Ovary (tissue), 9 donors: ENCODE results near the gene TNS1. TPM values are rescaled to one million over a fixed set of nuclear protein-coding genes. Genes with fewer than 3 reads are reported as not detected.

Source experiments
- DNase-seq, 5 donors: peaks; one replicate each; pipeline ENCODE4 v3.0.0-alpha.2; 2019 to 2020
- H3K27ac ChIP-seq, 2 donors: fragments of 200-600 bp; one replicate each; pipeline versions ENCODE4 v1.5.1 to v1.8.0; 2019 to 2022
- H3K27me3 ChIP-seq: fragments of 200-600 bp; one replicate; pipeline ENCODE4 v1.8.0; 2022
- H3K36me3 ChIP-seq: fragments of 200-600 bp; sonication (generic); one replicate; pipeline ENCODE4 v1.5.1; 2019
- H3K4me1 ChIP-seq: one replicate; pipeline ENCODE4 v1.8.1; 2013; ENCODE audit warnings: mild to moderate bottlenecking, moderate library complexity; ENCODE audit not compliant: insufficient read depth
- H3K4me3 ChIP-seq: fragments of 200-600 bp; sonication (generic); one replicate; pipeline ENCODE4 v1.5.1; 2017
- H3K9me3 ChIP-seq, 2 donors: fragments of 200-600 bp in 1 of 2; sonication (generic) in 1 of 2; one replicate each; pipeline versions ENCODE4 v1.5.1 to v1.8.1; 2013 to 2019; ENCODE audit warnings: mild to moderate bottlenecking in 1 of 2, moderate library complexity in 1 of 2
- CTCF ChIP-seq, 3 donors: fragments of 450-650 bp in 2 of 3; fragments of 200-600 bp in 1 of 3; IDR thresholded peaks; one replicate each; pipeline versions ENCODE4 v1.5.1 to v1.8.0; 2016 to 2022; ENCODE audit warnings: antibody characterized with exemption in 3 of 3, mild to moderate bottlenecking in 1 of 3
- EP300 ChIP-seq: sonication (generic); formaldehyde crosslinking; IDR thresholded peaks from one replicate; pipeline ENCODE4 v1.6.1; 2017; ENCODE audit warnings: antibody characterized with exemption
- POLR2A ChIP-seq: fragments of 450-650 bp; IDR thresholded peaks from one replicate; pipeline ENCODE4 v1.6.1; 2017; ENCODE audit warnings: antibody characterized with exemption, mild to moderate bottlenecking, moderate library complexity
- WGBS, 3 donors: extraction: QIAGEN DNeasy Blood & Tissue Kit in 1 of 3; methylation state at CpG; one replicate each; pipeline versions ENCODE4 v1.1.5 to v1.1.7; 2013 to 2017; 5-methylcytosine and 5-hydroxymethylcytosine counted together
- intact Hi-C, 4 donors: fragments of 100-400 bp; cut with DNase I; formaldehyde crosslinking; loops; one replicate each; pipeline versions ENCODE4 v1.11.0 to v1.15.1; 2022 to 2023
- microRNA-seq, 3 donors: library from miRNA; unstranded; fragments of <30 nt; microRNA quantifications; one replicate each; pipeline versions ENCODE4 to v1.2.0, GENCODE V29; 2019 to 2020
- polyA plus RNA-seq, 2 donors: library from polyadenylated mRNA; stranded (reverse); fragments of 200-250 nt in 1 of 2; fragments of 350-450 nt in 1 of 2; fragmentation: Illumina TruSeq in 1 of 2; extraction: RNeasy Lipid Tissue Mini Kit (QIAGEN cat#74804) in 1 of 2; gene quantifications; one replicate each; pipeline ENCODE4 v1.2.3, GENCODE V29; 2013 to 2014
- small RNA-seq: library from RNA; depleted of rRNA; stranded (forward); fragments of <200 nt; gene quantifications from one replicate; pipeline ENCODE3, GENCODE V24; 2016
- total RNA-seq, 7 donors: library from RNA; depleted of rRNA in 2 of 7; stranded (reverse); fragments of >200 nt in 2 of 7; fragmentation: NEBNext Ultra II Directional in 3 of 7; extraction: Animal tissue kit (Norgen Biotek cat#: 25700) in 3 of 7; gene quantifications; one replicate each; pipeline versions ENCODE4 v1.1.0 to v1.2.4, GENCODE V29; 2016 to 2023
- donor health status: DM: no; HTN: no; CAD: no; lungs with moderate emphysema.
- donor health status: DM: no; HTN: no; CAD: no.
- donor health status: Bipolar disorder and iron deficiency.
- donor health status: DM: yes; HTN: yes; CAD: no.
- donor health status: DM: no; HTN: no; CAD: no.
- donor health status: DM: yes; HTN: yes; CAD: no.

Gene TNS1
- total and polyA plus RNA-seq, 9 donors, result 140 to 568 (median 356) TPM

GRCh38 chr2:217751952-217752351, 250.8 kb downstream of the TNS1 start:
- H3K27ac ChIP-seq, result no peak overlapping the region
- intact Hi-C loops, result loop anchor here in 3 of 4 donors (10.0 kb wide), 4 partner anchors 1067 to 1237 kb away; no protein-coding TSS in a partner anchor
- 86 to 92% (median 88%) methylated on average over 1 of the region's 1 CpG for WGBS, 3 donors

GRCh38 chr2:217751192-217751591, 251.6 kb downstream of the TNS1 start:
- intact Hi-C loops, result loop anchor here in 3 of 4 donors (10.0 kb wide), 4 partner anchors 1066 to 1236 kb away; no protein-coding TSS in a partner anchor
- Histone ChIP-seq H3K4me1 (no peaks in the 10 kb centered on the region), H3K4me3 (no peak overlapping the region), H3K27me3 (no peaks in the 10 kb centered on the region), H3K27ac (no peak overlapping the region), H3K36me3 (no peaks in the 10 kb centered on the region), H3K9me3 (no peaks in the 10 kb centered on the region)
- TF ChIP-seq CTCF (IDR thresholded peaks at IDR 0.05) (no peak), EP300 (no peak), POLR2A (no peak)
- WGBS, 3 donors, result 89 to 94% (median 94%) methylated on average over 7 of the region's 7 CpGs
- DNase-seq, result no peak

More at GRCh38 chr2:217751952-217752351, 250.8 kb downstream of the TNS1 start:
- TF ChIP-seq EP300, result no peak
- TF ChIP-seq POLR2A, result no peak
- TF ChIP-seq CTCF (IDR thresholded peaks at IDR 0.05), result no peak
- H3K36me3 ChIP-seq, result no peaks in the 10 kb centered on the region
- no peaks in the 10 kb centered on the region for H3K9me3 ChIP-seq
- H3K4me3 ChIP-seq, result no peak overlapping the region
- H3K27me3 ChIP-seq, result no peaks in the 10 kb centered on the region
- DNase-seq, result no peak
- no peaks in the 10 kb centered on the region for H3K4me1 ChIP-seq

Small RNAs within 50 kb of the gene (microRNA-seq; reads per million reads assigned to microRNA genes)
- gene MIR6809, result 0 to 0.36 (median 0.32) reads per million in 3 donors

Small RNAs within 50 kb of the gene (small RNA-seq; reads per million reads assigned to genes)
- not detected for gene MIR6809

Other genes starting within 250 kb of the TNS1 start
- under 1 TPM in 3 of 7 donors, not detected in 4; 0.11 to 0.97 (median 0.62) TPM for gene RUFY4, start 66.3 kb upstream of the TNS1 start, total RNA-seq
- gene RUFY4, start 66.3 kb upstream of the TNS1 start, polyA plus RNA-seq, result under 1 TPM; 0.10 to 0.57 TPM
- under 1 TPM in 5 of 7 donors, not detected in 2; 0.12 to 0.35 (median 0.33) TPM for gene CXCR2, start 123.0 kb upstream of the TNS1 start, total RNA-seq
- gene CXCR2, start 123.0 kb upstream of the TNS1 start, polyA plus RNA-seq, result 1 to 10 TPM in 1 of 2 donors, under 1 TPM in 1; 0.08 to 3.0 TPM
- under 1 TPM in 4 of 7 donors, not detected in 3; 0.10 to 0.43 (median 0.32) TPM for gene CXCR1, start 164.0 kb upstream of the TNS1 start, total RNA-seq
- gene CXCR1, start 164.0 kb upstream of the TNS1 start, polyA plus RNA-seq, result 1 to 10 TPM in 1 of 2 donors, under 1 TPM in 1; 0.04 to 1.4 TPM
- gene ARPC2, start 214.2 kb upstream of the TNS1 start, total RNA-seq, result 100 to 1,000 TPM; 135 to 229 (median 166) TPM
- 100 to 1,000 TPM; 170 to 357 TPM for gene ARPC2, start 214.2 kb upstream of the TNS1 start, polyA plus RNA-seq